Inflammatory macrophage treated with lipopolysaccharide for 1 hour (primary cell): ENCODE data around the gene MYO9B.

Experiments
- DNase-seq, 2 donors: peaks; one replicate each; pipeline ENCODE4 v3.0.0-alpha.2; 2020 to 2022

Gene MYO9B

DNA sequence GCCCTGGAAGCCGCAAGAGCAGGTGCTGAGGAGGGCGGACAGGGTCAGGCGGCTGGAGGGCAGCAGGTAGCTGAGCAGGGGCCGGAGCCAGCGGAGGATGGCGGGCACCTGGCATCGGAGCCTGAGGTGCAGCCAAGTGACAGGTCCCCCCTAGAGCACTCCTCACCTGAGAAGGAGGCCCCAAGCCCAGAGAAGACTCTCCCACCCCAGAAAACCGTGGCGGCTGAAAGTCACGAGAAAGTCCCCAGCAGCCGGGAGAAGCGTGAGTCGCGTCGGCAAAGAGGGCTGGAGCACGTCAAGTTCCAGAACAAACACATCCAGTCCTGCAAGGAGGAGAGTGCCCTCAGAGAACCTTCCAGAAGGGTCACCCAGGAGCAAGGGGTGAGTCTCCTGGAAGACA lies 119.0 kb downstream of the MYO9B start:
- no peak for DNase-seq

DNA sequence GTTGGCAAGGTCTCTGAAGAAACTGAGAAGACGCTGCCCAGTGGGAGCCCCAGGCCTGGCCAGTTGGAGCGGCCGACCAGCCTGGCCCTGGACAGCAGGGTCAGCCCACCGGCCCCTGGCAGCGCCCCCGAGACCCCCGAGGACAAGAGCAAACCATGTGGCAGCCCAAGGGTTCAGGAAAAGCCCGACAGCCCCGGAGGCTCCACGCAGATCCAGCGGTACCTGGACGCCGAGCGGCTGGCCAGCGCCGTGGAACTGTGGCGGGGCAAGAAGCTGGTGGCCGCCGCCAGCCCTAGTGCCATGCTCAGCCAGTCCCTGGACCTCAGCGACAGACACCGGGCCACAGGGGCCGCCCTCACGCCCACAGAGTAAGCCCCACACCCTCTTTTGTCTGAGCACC lies 119.5 kb downstream of the MYO9B start:
- DNase-seq: no peak

DNA sequence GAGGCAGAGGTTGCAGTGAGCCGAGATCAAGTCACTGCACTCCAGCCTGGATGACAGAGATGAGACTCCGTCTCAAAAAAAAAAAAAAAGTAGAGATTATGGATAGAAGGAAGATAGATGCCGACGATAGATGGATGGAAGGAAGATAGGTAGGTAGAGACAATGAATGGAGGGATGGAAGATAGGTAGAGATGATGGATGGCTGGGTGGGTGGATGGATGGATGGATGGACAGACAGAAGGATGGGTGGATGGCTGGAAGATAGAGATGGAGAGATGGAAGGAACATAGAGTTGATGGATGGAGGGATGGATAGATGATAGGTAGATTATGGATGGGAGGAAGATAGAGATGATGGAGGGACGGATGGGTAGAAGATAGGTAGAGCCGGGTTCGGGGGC lies 121.0 kb downstream of the MYO9B start:
- DNase-seq: no peak

DNA sequence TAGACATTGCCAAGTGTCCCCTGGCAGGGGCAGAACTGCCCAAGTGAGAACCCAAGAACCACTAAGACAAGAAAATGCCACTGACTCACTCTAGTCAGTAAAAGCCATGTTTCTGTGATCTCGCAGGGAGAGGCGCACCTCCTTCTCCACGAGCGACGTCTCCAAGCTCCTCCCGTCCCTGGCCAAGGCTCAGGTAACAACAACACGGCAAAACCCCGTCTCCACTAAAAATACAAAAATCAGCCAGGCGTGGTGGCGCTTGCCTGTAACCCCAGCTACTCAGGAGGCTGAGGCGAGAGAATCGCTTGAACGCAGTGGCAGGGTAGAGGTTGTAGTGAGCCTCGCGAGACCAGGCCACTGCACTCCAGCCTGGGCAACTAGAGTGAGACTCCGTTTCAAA lies 122.1 kb downstream of the MYO9B start:
- DNase-seq: no peak

DNA sequence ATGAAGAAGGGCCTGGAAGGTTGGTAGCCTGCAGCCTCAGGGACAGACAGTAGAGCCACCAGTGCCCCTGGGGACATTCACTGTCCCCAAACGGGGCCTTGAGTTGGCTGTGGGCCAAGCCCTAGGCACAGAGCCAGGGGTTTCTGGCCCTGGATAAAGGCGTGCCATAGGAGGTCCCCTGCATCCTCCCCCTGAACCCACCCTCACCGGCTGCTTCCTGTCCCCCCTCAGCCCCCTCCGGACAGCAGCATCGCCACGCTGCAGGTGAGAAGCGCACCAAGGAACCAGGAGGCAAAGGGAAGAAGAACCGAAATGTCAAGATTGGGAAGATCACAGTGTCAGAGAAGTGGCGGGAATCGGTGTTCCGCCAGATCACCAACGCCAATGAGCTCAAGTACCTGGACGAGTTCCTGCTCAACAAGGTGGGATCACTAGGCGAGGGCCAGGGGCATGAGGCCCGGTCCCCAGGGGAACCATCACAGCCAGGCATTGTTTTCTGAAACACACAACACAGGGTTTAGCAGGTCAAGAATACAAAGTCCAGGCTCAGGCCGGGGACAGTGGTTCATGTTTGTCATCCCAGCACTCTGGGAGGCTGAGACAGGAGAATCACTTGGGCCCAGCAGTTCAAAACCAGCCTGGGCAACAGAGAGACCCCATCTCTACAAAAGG lies 125.0 kb downstream of the MYO9B start:
- DNase-seq: no peak

DNA sequence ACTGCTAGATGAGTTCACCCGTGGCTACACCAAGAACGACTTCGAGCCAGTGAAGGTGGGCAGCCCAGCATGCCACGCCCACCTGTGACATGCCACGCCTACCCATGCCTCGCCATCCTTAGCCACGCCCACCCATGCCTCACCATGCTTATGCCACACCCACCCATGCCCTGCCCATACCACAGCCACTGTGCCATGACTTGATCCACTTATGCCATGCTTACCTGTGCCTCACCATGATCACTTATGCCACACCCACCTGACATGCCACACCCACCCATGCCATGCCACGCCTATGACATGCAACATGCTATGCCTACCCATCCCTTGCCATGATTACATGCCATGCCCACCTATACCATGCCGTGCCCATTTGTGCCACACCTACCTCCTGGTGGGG lies 126.7 kb downstream of the MYO9B start:
- peak in 1 of 2 donors; percentile 10 for DNase-seq

DNA sequence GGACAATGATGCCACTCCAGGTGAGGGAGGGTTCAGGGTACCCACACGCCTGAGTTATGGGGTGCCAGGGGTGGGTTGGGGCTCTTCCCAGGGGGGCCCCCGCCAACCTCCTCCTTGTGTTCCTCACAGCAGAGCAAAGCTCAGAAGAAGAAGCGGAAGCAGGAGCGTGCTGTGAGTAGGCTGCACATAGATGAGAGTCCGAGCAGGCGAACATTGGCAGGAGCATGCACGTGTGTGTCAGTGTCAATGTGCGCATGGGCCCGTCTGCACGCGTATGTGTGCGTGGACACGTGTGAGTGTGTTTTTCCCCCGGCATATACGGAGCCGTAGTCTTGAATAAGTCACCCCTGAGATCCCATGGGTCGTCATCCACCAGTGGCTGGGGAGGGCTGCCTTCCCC lies 127.1 kb downstream of the MYO9B start:
- DNase-seq: no peak

DNA sequence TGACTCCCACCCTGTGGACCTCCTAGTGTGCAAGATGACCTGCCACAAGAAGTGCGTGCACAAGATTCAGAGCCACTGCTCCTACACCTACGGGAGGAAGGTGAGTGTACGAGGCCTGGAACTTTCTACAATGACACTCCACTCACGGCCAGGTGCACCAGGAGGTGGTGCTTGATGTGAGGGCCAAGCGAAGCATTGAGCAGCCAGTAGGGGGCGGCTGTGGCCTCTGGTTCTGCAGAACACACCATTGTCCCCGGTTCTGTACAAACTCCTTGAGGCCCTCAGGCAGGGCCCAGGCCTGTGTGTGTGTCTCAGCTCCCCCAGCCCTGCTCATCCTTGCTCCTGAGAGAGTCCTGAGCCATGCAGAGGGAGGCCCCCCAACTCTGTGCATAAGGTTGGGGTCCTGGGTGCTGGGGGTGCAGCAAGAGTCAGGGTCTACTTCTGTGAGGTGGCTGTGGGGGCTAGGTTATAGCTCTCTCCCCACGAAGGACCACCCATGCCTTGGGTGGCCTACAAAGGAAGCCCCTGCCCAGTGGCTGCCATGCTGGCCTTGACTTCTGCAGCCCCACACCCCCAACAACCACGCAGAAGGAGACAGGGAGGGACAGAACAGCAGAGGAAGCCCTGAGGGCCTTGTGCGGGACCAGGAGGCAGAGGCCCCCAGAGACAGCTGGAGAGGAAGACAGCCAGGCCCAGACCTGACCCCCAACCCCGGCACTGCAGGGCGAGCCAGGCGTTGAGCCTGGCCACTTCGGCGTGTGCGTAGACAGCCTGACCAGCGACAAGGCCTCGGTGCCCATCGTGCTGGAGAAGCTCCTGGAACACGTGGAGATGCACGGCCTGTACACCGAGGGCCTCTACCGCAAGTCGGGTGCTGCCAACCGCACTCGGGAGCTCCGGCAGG lies 129.9 kb downstream of the MYO9B start:
- peak in 1 of 2 donors; percentile 26 for DNase-seq

DNA sequence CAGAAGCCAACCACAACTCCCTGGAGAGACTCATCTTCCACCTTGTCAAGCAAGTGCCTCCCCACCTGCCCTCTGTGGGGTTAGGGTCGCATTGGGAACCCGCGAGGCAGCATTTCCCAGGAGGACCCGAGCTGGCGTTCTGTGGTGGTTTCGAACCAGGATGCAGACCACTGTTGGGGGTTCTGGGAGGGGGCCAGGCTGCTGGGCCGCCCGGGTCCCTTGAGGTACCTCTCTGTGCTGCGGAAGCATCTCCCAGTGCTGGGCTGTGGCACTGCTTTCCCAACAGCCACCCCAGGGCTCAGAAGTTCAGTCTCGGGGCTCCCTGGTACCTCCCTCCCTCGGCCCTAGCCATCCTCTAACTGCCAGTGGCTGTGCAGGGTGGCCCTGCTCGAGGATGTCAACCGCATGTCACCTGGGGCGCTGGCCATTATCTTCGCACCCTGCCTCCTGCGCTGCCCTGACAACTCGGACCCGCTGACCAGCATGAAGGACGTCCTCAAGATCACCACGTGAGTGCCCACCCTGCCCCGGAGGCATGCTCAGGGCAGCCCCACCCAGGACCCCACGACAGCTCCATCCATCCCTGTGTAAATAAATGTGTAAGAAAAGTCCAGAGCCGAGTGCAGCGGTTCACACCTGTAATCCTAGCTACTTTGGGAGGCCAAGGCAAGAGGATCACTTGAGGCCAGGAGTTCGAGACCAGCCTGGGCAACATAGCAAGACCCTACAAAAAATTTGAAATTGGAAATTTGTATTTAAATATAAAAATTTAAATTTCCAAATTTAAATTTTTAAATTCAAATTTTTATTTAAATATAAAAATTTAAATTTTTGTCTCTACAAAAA lies 131.4 kb downstream of the MYO9B start:
- DNase-seq: no peak

DNA sequence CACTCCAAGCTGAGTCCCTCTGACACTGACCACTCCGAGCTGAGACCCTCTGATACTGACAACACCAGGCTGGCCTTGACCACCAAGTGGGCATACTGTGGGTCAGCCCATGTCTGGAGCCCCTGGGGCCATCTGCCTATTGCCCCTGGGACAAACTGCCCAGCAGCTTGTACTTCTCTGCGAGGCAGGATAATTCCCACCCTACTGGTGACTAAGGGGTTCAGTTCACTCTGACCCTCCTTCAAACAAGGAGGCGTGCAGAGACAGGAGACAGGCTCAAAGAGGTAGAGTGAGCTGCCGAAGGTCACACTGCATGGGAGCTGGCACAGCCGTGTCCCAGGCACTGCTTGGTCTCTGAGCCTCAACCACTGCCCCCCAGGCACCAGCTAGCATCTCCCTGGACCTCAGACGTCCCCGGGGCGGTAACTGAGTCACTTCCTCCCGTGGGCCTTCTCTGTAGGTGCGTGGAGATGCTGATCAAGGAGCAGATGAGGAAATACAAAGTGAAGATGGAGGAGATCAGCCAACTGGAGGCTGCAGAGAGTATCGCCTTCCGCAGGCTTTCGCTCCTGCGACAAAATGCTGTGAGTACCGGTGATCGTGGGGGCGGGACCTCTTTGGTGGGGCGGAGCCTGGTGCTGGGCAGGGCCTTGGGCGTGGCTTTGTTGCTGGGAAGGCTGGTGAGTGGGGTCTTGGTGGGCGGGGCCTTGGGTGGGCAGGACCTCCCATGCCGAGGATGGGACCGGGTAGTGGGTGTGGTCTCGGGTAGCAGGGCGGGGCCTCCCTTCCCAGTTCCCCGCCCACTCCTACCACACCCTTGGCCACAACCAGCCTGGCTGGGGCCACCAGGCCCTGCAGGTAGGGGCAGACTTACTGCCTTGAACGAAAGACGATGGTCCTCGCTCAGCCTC lies 133.8 kb downstream of the MYO9B start:
- DNase-seq: peak; percentile 25

DNA sequence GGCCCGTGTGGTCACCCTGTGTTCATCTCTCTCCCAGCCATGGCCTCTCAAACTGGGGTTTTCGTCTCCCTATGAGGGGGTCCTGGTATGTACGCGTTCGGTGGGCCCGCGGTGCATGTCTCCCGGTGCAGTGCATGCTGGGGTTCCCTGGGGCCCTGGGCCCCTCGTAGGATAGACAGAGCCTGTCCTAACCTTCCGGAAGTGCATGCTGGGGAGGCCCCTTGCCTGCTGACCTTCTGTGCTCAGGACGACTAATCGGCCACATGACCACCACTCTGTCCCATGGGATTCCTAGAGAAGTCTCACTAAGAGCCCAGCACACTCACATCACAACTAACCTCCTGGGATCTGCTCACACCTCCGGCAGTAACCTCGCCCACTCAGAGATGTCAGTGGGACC lies 134.7 kb downstream of the MYO9B start:
- DNase-seq: no peak

DNA sequence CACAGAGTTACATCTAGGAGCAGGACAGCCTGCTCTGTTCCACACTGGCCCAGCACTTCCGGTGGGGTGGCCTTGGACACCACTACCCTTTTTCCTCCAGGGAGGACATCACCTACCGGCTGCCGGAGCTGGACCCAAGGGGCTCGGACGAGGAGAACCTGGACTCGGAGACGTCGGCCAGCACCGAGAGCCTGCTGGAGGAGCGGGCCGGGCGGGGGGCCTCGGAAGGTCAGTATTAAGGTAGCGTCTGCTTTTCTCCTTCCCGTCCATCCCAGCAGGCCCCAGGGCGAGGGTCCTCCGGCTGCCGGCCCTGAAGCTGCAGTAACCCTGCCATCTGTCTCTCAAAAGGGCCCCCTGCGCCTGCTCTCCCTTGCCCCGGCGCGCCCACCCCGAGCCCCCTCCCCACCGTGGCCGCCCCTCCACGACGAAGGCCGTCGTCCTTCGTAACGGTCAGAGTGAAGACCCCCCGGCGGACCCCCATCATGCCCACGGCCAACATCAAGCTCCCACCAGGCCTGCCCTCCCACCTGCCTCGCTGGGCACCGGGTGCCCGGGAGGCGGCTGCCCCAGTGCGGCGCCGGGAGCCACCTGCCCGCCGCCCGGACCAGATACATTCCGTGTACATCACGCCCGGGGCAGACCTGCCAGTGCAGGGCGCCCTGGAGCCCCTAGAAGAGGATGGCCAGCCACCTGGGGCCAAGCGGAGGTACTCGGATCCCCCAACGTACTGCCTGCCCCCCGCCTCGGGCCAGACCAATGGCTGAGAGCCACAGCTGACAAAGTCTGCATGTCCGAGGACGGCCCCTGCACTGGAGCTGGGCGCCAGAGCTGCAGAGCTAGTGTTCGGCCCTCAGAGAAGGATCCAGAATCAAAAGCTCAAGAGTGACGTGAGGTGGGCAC lies 136.2 kb downstream of the MYO9B start:
- no peak for DNase-seq

DNA sequence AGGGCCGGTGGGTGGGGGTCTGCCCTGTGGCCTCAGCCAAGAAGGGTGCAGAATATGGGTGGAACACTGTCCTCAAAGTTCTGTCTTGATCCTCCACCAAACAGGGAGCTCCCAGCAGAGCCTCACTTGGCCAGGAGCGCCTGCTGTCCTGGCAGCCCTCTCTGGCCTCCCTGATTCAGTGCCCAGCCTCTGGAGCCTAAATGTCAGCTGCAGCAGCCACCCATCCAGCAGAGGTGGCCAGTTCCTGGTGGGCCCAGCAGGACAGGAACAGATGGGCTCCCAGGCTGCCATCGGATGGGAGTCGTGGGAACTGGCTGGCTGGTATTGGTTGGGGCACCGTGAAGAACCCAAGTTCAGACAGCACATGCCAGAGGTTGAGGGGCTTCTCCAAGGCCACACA lies 137.8 kb downstream of the MYO9B start:
- no peak for DNase-seq

DNA sequence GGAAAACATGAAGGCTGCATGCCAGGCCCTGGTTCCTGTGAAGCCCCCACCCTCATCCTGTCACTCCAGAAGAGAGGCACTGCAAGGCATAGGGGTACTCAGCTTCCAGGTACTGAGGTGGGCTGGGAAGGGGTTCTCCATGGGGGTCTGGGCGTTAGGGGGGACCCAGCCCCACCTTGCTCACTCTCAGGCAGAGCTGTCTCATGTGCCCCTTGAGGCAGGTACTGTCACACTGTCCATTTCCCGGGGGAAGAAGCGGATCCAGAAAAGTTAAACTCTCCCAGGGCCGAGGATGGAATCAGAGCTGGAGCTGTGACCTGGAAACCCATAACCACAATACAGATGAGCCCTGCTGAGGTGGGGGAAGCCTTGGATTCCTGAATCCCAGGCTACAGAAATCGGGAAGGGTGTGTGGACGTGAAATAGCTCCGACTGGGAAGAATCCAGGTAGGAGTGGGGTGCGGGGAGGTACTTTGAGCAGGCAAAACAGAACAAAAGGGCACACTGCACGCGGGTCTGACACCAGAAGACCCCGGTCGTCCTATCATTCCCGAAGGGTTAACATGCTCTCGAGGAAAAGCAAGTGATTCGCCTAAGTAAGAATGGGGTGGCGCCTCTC lies 139.0 kb downstream of the MYO9B start:
- DNase-seq: no peak

DNA sequence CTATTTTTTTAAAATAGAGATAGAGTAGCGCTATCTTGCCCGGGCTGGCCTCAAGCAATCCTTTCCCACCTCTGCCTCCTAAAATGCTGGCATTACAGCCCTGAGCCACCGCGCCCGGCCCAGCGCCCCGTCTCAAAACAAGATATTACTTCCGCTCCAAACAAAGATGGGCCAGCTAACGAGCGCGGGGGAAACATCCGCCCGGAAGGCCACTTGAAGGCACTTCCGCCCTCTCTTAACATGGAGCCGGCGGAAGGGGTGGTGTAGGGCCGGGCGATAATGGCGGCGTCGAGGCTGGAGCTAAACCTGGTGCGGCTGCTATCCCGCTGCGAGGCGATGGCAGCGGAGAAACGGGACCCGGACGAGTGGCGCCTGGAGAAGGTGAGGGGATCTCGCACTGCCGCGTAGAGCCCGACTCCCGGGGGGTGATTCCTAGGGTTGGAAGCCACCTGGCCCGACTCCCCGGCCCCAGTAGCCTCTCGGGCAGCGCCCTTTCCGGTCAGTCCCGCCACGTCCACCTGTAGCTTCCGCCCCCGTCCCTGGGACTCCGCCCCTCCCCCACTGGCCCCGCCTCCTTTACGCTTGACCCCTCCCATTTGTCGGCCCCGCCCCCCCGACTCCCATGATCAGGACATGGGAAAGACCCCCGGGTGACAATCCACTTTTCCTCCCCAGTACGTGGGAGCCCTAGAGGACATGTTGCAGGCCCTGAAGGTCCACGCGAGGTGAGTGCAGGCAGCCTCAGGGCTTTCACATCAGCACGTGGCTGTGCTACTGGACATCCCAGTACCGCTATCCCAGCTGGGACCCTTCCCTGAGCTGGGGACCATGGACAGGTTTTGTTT lies 139.8 kb downstream of the MYO9B start, which contains the start of gene USE1:
Gene USE1 (plus strand): TSS at position 231 of the 845 bp plus-strand sequence. CDS start 49 bp downstream, at position 280.
- DNase-seq: peak; percentile 87

DNA sequence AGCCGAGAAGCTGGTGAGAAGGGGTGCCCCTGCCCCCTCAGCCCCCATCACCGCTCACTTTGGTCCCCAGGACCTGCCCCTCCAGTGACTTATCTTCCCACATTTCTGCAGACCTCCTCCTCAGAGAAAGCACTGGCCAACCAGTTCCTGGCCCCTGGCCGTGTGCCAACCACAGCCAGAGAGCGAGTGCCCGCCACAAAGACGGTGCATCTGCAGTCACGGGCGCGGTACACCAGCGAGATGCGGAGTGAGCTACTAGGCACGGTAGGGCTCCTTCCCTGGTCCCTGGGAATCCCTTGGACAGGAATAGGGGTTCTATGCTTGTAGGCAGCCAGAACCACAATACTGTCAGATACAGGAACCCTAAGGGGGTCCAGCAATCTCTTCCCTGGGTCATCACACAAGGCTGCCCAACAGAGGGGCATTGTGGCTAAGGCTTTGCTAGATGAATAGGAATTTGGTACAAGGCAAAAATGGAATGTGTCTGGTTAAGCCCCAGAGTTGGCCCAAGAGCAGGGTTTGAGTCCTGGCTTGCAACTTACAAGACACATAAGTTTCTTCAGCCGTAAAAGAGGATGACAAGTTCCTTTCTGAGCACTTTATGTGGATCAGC lies 140.6 kb downstream of the MYO9B start:
- no peak for DNase-seq

DNA sequence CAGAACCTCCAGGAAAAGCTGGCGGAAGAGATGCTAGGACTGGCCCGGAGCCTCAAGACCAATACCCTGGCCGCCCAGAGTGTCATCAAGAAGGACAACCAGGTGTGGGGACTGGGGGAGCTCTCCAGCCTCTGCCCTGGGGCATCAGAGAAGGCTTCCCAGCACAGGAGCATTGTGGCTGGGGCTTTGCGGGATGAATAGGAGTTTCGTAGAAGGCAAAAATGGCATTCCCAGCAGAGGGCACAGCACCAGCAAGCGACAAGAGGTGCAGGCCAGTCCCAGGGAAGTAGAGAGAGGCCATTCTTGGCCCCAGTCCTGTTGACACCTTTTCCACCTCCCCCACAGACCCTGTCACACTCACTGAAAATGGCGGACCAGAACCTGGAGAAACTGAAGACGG lies 143.7 kb downstream of the MYO9B start:
- no peak for DNase-seq

DNA sequence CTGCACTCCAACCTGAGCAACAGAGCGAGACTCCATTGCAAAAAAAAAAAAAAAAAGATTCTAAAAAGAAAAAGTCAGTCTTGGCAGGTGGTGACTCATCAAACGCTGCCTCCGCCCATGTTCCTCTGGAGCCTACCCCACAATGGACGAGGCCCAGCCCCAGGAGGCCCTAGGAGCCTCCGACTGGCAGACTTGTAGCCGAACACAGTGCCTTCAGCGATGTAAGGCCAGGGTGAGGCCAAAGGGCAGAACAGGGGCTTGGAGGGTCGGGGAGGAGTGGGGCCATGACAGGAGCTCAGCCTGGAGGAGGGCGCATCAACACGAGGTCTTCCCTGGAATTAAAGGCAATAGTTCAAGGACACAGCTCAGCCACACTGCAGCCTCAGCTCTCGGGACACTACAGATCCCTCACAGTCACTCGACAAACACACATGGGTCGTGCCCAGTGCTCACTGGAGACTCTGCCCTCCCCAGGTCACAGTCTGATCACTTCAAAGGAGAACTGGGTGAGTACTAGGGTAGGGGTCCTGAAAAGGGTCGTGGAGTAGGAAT lies 144.7 kb downstream of the MYO9B start:
- peak in 1 of 2 donors; percentile 34 for DNase-seq

DNA sequence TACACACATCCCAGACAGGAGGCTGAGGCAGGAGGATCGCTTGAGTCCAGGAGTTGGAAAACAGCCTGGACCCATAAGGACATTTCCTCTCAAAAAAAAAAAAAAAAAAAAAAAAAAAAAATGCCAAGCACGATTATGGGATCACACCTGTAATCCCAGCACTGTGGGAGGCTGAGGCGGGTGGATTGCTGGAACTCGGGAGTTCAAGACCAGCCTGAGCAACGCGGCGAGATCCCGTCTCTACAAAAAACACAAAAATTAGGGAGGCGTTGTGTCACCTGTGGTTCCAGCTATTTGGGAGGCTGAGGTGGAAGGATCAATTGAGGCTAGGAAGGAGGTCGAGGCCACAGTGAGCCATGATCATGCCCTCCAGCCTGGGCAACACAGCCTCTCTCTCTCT lies 149.5 kb downstream of the MYO9B start:
- no peak for DNase-seq
